ENCODE measurements around the gene TGM4.

The TGM4 gene

GRCh38 chr3:44880284-44880683 is 5.9 kb downstream of the TGM4 start:
- DNase-seq (no peak), ATAC-seq (no peak)

DNA sequence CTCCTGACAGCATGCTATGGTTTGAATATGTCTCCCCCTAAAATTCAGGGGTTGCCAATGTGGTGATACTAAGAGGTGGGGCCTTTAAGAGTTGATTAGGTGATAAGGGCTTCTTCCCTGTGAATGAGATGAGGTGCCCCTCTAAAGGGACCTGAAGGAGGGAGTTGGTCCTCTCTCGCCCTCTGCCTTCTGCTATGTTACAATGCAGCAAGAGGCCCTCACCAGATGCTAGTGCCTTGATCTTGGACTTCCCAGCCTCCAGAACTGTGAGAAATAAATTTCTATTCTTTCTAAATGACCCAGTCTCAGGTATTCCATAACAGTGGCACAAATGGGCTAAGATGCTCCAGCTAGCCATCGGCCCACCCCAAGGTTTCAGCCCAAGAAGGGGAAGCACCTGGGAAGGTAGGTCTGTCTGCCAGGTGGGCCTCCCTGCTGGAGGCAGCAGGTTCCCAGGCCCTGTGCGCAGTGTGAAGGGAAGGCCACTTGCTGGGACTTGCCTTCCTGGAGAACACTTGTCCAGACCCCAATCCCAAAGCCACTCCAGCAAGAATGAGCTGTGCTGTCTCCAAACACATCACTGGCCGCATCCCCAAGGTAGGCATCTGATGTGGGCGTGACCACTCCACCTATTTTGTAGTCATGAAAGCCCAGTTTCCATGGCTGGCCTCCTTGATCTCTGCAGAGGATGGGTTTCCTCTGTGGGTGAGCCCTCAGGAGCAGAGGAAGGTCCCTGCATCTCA is 9.0 kb downstream of the TGM4 start:
- ATAC-seq (no peak), DNase-seq (no peak)

DNA sequence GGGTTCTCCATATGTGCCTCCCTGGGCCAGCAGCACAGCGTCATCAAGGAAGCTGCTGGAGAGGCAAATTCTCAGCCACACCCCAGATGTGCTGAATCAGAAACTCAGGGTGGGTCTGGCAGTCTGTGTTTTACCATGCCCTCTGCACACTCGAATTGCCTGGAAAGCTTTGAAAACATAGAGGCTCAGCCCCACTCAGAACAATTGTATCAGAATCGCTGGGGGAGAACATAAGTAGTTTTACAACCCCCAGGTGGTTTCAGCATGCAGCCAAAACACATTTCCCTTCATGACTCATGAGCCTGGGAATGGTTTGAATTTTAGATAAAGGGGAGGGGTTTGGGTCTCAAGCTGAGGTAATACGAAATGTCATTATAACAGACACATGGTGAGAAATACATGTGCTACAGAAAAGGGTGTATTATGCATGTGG is 9.6 kb downstream of the TGM4 start:
- peak; percentile 14 for ATAC-seq
- no peak for DNase-seq

GRCh38 chr3:44885618-44886017 is 11.2 kb downstream of the TGM4 start:
- ATAC-seq (peak; percentile 55), DNase-seq (no peak)

DNA sequence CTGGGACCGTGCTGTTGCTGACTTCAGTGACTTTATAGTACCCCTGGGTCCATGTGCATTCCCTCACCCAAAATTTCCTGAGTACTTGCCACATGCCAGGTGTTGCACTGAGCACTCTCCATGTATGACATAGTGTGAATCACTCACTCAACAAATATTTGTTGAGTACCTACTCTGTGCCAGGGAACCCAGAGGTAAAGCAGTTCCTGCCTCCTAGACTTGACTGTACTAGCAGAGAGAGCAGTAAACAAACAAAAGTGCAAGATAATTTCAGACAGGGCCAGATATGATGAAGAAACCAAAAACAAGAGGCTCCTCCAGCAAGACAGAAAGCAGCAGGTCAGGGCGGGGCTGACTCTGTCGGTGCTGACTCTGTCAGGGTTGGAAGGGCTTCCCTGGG is 12.2 kb downstream of the TGM4 start:
- ATAC-seq, result no peak
- no peak for DNase-seq

- no peak for DNase-seq
- ATAC-seq, result no peak
These were observed 12.7 kb downstream of the TGM4 start for GRCh38 chr3:44887101-44887500.

DNA sequence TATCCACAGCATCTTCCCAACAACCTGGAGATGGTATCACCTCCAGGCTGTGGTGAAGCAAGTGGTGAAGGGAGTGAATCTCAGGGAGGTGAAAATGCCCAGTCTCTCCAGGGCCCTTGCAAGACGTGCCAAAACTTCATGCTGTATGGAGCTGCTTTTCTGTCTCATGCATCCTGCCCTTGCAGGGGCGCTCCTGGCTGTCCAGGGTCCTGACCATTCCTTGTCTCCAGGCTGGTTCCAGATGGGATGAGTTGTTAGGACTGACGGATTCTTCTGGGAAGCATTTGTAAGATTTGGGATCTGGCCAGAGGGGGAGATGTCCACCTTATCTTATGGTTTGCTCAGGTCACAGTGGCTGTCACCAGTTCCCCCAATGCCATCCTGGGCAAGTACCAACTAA is 15.8 kb downstream of the TGM4 start:
- ATAC-seq, result no peak
- no peak for DNase-seq

GRCh38 chr3:44890852-44891251 is 16.4 kb downstream of the TGM4 start:
- no peak for ATAC-seq
- no peak for DNase-seq

DNA sequence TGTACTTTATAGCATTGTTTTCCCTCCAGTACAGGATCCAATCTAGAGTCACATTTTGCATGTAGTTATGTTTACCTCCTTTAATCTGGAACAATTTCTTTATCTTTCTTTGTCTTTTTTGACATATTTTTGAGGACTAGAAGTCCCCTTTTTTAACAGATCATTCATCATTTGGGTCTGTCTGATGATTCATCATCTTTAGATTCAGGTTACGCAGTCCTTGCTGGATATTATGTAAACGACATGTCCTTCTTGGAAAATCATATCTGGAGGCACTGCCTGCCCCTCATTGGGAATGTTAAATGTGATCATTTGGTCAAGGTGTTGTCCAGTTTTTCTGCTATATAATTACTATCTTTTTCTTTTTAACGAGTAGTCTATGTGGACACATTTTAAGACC is 18.3 kb downstream of the TGM4 start:
- ATAC-seq (no peak), DNase-seq (no peak)

DNA sequence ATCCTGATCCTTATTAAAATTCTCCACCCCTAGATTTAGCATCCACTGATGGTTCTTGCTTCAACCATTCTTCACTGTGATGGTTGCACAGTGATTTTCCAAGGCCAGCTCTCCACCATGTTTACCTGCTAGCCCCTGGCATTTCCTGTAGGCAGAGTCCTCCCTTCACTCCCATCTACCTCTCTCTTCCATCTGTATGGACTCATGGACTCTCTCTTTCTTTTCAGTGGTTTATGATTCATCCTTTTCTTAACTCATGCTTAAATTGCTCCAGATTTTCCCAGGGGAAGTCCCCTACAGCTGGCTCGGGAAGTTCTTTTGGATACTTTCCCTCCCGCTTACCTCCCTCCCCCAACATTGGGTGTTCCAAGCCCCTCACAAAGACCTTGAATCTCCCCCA is 18.7 kb downstream of the TGM4 start:
- no peak for ATAC-seq
- DNase-seq, result no peak

GRCh38 chr3:44894485-44894884 is 20.1 kb downstream of the TGM4 start:
- ATAC-seq (no peak), DNase-seq (no peak)

GRCh38 chr3:44896440-44896839 is 22.0 kb downstream of the TGM4 start:
- ATAC-seq, result no peak
- DNase-seq, result no peak

GRCh38 chr3:44899683-44900367 is 25.4 kb downstream of the TGM4 start:
- peak; percentile 40 for ATAC-seq
- no peak for DNase-seq

DNA sequence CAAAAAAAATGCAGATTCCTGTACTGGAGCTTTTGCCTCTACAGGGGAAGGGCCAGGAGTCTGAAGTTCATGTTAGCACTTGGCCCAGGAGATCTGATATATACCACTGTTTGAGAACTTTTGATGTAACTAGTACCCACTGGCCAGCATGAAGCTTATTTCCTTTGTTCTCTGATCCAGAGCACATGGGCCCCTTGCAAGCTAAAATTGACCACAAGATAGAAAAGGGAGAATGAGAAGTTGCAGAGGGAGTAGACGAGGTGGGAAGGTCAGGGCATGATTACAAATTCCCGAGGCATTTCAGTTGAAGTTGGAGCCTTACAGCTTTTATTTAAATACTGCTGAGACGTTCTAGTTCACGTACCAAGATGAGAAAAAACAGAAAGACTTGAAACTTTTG is 28.2 kb downstream of the TGM4 start:
- DNase-seq (no peak), ATAC-seq (no peak)

GRCh38 chr3:44903314-44903713 is 28.9 kb downstream of the TGM4 start:
- no peak for ATAC-seq
- no peak for DNase-seq

DNA sequence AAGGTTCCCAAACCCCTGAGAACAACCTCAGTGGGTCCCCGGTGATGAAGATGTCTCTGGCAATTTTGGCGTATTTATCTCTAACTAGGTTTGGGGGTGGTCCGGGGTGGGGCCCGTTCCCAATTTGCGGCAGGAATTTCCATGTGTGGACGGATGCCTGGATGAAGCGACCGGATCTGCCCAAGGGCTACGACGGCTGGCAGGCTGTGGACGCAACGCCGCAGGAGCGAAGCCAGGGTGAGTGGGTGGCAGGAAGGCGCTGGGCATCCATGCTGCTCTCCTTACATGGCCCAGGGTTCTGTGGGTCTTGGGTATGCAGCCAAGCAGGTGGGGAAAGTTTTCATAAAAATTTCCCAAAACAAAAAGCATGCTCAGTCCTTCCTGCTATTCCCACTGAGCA is 29.3 kb downstream of the TGM4 start:
- ATAC-seq (no peak), DNase-seq (no peak)

- ATAC-seq (no peak), DNase-seq (no peak)
These were observed 31.2 kb downstream of the TGM4 start for GRCh38 chr3:44905446-44906157.

DNA sequence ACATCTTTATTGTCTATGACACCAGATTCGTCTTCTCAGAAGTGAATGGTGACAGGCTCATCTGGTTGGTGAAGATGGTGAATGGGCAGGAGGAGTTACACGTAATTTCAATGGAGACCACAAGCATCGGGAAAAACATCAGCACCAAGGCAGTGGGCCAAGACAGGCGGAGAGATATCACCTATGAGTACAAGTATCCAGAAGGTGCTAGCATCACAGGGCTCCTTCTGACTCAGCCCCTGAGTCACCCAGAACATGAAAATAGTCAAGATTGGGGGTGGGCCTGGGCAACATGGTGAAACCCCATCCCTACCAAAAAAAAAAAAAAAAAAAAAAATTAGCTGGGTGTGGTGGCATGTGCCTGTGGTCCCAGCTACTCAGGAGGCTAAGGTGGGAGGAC is 32.6 kb downstream of the TGM4 start:
- no peak for DNase-seq
- peak; percentile 70 for ATAC-seq

DNA sequence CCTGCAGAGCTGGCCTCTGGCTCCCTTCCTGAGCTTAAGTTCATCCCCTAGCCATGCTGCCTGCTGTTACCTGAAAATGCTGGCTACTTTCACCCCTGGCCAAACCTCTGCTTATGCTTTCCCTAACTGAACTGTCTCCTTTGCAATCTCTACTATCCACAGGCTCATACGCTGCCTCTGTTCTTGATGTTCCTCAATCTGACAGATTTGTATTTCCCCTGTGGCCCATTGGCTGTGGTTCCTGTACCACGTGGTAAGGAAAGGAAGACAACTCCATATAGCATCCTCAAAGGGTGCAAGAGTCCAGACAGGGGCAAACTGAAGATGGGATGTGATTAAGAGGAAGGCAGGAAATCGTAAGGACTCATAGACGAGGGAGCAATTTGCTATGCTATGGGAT is 33.2 kb downstream of the TGM4 start:
- no peak for ATAC-seq
- DNase-seq, result no peak

GRCh38 chr3:44909063-44909462 is 34.7 kb downstream of the TGM4 start:
- DNase-seq (no peak), ATAC-seq (no peak)

- no peak for ATAC-seq
- DNase-seq, result no peak
These were observed 36.3 kb downstream of the TGM4 start for GRCh38 chr3:44910693-44911092.

DNA sequence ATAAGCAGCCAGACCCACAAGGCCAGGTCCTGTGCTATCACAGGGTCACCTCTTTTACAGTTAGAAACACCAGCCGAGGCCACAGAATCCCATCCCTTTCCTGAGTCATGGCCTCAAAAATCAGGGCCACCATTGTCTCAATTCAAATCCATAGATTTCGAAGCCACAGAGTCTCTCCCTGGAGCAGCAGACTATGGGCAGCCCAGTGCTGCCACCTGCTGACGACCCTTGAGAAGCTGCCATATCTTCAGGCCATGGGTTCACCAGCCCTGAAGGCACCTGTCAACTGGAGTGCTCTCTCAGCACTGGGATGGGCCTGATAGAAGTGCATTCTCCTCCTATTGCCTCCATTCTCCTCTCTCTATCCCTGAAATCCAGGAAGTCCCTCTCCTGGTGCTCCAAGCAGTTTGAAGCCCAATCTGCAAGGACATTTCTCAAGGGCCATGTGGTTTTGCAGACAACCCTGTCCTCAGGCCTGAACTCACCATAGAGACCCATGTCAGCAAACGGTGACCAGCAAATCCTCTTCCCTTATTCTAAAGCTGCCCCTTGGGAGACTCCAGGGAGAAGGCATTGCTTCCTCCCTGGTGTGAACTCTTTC is 39.6 kb downstream of the TGM4 start:
- DNase-seq (peak; percentile 71), ATAC-seq (peak; percentile 74)

DNA sequence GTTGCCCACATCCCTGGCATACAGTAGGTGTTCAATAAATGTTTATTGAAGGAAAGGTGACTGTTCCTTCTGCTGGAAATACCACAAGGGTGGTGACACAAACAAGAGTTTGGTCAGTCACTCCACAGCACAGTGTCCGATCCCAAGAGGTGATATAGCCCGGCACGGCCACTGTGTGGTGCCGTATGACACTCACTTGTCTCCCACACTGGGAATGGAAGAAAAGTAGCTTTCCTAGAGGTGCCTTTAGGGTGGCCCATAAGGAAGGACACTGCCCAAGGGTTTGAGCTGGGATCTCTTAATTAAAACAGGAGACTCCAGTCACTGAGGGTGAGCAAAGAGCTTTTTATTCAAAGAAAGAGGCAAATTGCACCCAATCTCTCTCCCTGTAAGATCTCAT is 40.5 kb downstream of the TGM4 start:
- no peak for DNase-seq
- ATAC-seq, result no peak
